ENCODE results near the gene DLX6.

The DLX6 gene

GRCh38 chr7:96993980-96994379 lies 11.4 kb upstream of the DLX6 start:
- TF ChIP-seq CTCF (IDR thresholded peaks at IDR 0.05; ENCODE audit: low read depth, low read length, missing control alignments), result no peak
- DNase-seq (ENCODE audit: low read depth), result no peak
- H3K4me3 ChIP-seq (ENCODE audit: low read depth, low read length), result no peak overlapping the region
- in situ Hi-C loops (cut with HindIII; ENCODE audit: low sequenced_read_pairs), result no loop called here

DNA sequence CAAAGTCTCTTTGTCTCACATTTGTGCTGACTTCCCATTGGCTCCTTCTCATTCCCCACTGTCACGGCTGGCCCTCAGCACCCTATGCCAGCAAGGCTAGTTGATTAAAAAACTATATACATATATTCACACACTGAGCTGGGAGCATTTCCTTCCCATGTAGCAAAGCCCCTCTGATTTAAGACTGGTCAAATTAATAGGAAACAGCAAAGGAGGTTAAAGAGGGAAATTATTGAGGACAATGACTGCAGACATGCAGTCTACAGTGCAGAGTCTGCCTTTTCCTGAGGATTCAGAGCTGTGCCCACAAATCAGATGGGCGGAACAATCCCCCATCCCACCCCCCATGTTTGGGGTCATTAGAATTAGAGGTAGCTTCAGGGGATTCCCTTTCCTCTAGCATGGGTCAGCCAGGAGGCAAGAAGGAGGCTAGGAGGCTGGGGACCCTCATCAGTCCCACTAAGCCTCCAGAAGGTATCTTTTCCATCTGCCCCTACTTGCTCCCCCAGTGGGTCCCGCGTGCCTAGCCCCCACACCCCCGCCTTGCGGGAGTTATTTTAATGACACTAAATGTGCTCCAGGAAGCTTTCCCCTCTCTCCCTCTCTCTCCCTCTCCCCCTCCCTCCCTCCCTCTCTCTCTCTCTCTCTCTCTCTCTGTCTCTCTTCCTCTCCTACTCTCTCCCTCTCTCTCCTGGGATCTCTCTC lies 9.8 kb upstream of the DLX6 start:
- DNase-seq (ENCODE audit: low read depth), result no peak
- in situ Hi-C loops (cut with HindIII; ENCODE audit: low sequenced_read_pairs), result no loop called here
- no peak for TF ChIP-seq CTCF (IDR thresholded peaks at IDR 0.05; ENCODE audit: low read depth, low read length, missing control alignments)
- no peak overlapping the region for H3K4me3 ChIP-seq (ENCODE audit: low read depth, low read length)

- H3K4me3 ChIP-seq (ENCODE audit: low read depth, low read length), result no peak overlapping the region
- no peak for TF ChIP-seq CTCF (IDR thresholded peaks at IDR 0.05; ENCODE audit: low read depth, low read length, missing control alignments)
- DNase-seq (ENCODE audit: low read depth), result no peak
- in situ Hi-C loops (cut with HindIII; ENCODE audit: low sequenced_read_pairs), result no loop called here
Observed at GRCh38 chr7:96996111-96996957, 9.0 kb upstream of the DLX6 start.

DNA sequence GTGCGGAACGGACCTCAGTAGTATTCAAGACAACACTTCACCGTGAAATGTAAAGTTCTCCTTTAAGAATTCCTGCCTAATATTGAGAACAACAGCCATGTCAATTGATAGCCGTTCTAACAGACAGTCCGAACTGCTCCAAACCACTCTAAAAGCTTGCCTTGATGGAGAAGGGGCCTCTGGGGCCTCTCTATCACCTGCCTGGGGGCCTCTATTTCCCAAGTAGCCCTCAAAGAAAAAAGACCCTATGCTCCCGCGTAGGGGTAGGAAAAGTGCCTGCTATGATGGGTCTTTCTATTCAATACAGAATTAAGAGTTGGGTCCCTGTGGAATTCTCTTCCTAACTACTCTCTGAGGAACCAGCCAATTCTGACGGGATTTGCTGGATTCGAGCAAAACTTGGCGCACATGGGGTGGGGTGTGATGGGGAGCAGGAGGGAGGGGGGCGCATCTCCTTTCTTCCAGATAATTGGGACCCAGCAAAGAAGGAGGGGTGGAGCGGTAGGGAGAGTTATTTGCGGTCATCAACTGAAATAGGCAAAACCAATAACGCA lies 8.3 kb upstream of the DLX6 start:
- DNase-seq (ENCODE audit: low read depth), result no peak
- TF ChIP-seq CTCF (IDR thresholded peaks at IDR 0.05; ENCODE audit: low read depth, low read length, missing control alignments), result no peak
- H3K4me3 ChIP-seq (ENCODE audit: low read depth, low read length), result no peak overlapping the region
- in situ Hi-C loops (cut with HindIII; ENCODE audit: low sequenced_read_pairs), result no loop called here

GRCh38 chr7:96997512-96998032 lies 7.8 kb upstream of the DLX6 start:
- no peak for DNase-seq (ENCODE audit: low read depth)
- H3K4me3 ChIP-seq (ENCODE audit: low read depth, low read length), result no peak overlapping the region
- no peak for TF ChIP-seq CTCF (IDR thresholded peaks at IDR 0.05; ENCODE audit: low read depth, low read length, missing control alignments)
- in situ Hi-C loops (cut with HindIII; ENCODE audit: low sequenced_read_pairs), result no loop called here

GRCh38 chr7:96998333-96998732 lies 7.0 kb upstream of the DLX6 start:
- no peak for DNase-seq (ENCODE audit: low read depth)
- no peak for TF ChIP-seq CTCF (IDR thresholded peaks at IDR 0.05; ENCODE audit: low read depth, low read length, missing control alignments)
- in situ Hi-C loops (cut with HindIII; ENCODE audit: low sequenced_read_pairs), result no loop called here
- no peak overlapping the region for H3K4me3 ChIP-seq (ENCODE audit: low read depth, low read length)

Data from astrocyte of the cerebellum (primary cell).